ENCODE results near the gene PLCB4. TPM values are rescaled to one million over a fixed set of nuclear protein-coding genes. Genes with fewer than 3 reads are reported as not detected.

The PLCB4 gene
- total RNA-seq, 1 donor from 2014 or later, result 6.6 TPM

- no peak for ATAC-seq
Measured at GRCh38 chr20:9122571-9122970, 53.7 kb downstream of the PLCB4 start.

DNA sequence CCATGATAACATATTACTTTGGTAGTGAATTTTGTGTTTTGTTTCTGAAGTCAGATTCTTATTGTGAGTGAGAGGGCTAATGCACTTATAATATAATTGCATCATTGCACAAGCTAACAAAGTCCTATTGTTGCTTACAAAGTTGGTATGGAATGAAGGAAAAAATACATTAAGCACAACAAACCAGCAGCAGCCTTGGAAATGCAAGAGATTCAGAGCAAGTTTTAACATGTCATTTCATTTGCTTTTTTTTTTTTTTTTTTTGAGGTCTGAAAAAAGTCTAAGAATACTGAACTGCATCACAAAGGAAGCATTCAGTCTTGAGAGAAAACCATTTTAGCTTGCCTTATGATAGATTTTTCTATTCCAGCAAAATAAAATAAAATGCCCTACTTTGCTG lies 57.6 kb downstream of the PLCB4 start:
- DNase-seq (no peak), ATAC-seq (no peak)
- Histone ChIP-seq H3K27me3 (ENCODE audit: low read depth) (no peaks in the 10 kb centered on the region), H3K27ac (no peak overlapping the region), H3K4me1 (no peaks in the 10 kb centered on the region), H3K9me3 (peaks cover 6% of the 10 kb centered on the region), H3K4me3 (no peak overlapping the region), H3K36me3 (no peaks in the 10 kb centered on the region)
- intact Hi-C loops (cut with DNase I), result no loop called here
- TF ChIP-seq CTCF (IDR thresholded peaks at IDR 0.05), result no peak

More at GRCh38 chr20:9122571-9122970, 53.7 kb downstream of the PLCB4 start:
- Histone ChIP-seq H3K4me3 (no peak overlapping the region), H3K27ac (no peak overlapping the region), H3K36me3 (no peaks in the 10 kb centered on the region), H3K27me3 (ENCODE audit: low read depth) (no peaks in the 10 kb centered on the region), H3K4me1 (no peaks in the 10 kb centered on the region), H3K9me3 (no peaks in the 10 kb centered on the region)
- no peak for TF ChIP-seq CTCF (IDR thresholded peaks at IDR 0.05)
- intact Hi-C loops (cut with DNase I), result no loop called here
- no peak for DNase-seq

GRCh38 chr20:9128568-9128967 lies 59.7 kb downstream of the PLCB4 start:
- Histone ChIP-seq H3K4me1 (no peaks in the 10 kb centered on the region), H3K27ac (no peak overlapping the region), H3K36me3 (no peaks in the 10 kb centered on the region), H3K9me3 (peaks cover 15% of the 10 kb centered on the region), H3K4me3 (no peak overlapping the region), H3K27me3 (ENCODE audit: low read depth) (no peaks in the 10 kb centered on the region)
- DNase-seq (no peak), ATAC-seq (no peak)
- no peak for TF ChIP-seq CTCF (IDR thresholded peaks at IDR 0.05)
- intact Hi-C loops (cut with DNase I), result no loop called here

DNA sequence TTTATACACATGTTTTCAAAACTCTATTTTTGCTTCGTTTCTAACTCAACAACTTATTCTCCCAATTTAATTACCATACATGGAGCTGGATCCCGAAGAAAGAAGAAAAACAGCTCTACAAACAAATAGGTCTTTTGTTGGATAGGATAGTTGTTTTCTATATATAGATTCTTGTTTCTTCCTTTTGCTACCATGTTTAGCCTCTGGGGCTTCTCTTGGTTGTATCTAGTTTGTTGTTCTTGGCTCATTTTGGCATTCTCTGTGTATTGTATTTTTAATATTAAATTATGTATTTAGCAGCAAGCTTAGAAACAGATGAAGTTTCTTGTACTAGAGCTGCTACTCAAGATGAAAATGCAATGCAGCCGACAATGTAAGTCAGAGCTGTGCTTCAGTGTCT lies 60.9 kb downstream of the PLCB4 start:
- no peaks in the 10 kb centered on the region for H3K36me3 ChIP-seq
- H3K27me3 ChIP-seq (ENCODE audit: low read depth), result no peaks in the 10 kb centered on the region
- DNase-seq (no peak), ATAC-seq (no peak)
- TF ChIP-seq CTCF (IDR thresholded peaks at IDR 0.05), result no peak
- H3K4me1 ChIP-seq, result no peaks in the 10 kb centered on the region
- H3K4me3 ChIP-seq, result no peak overlapping the region
- intact Hi-C loops (cut with DNase I), result no loop called here
- H3K27ac ChIP-seq, result no peak overlapping the region
- H3K9me3 ChIP-seq, result peaks cover 15% of the 10 kb centered on the region

- no peak overlapping the region for H3K4me3 ChIP-seq
- no peak for DNase-seq
- TF ChIP-seq CTCF (IDR thresholded peaks at IDR 0.05), result no peak
Measured at GRCh38 chr20:9130521-9130920, 61.6 kb downstream of the PLCB4 start.

DNA sequence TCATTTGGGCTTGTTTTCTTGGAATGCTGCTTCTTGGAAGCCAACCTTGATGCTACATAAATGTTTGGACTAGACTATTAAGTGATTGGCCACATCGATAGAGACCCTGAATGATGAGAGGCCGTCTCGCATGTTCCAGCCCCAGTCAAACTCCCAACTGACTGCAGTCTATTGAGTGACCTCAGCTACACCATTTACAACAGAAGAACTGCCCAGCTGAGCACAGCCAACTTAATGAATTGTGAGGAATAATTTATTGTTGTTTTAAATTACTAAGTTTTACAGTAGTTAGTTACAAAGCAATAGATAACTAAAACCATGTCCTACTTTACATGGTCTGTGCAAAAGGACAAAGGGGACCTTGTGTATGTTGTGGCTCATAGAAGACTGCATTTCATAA lies 63.0 kb downstream of the PLCB4 start:
- DNase-seq (no peak), ATAC-seq (no peak)
- H3K36me3 ChIP-seq, result no peaks in the 10 kb centered on the region
- no peak overlapping the region for H3K27ac ChIP-seq
- no peak overlapping the region for H3K4me3 ChIP-seq
- intact Hi-C loops (cut with DNase I), result no loop called here
- peaks cover 15% of the 10 kb centered on the region for H3K9me3 ChIP-seq
- H3K4me1 ChIP-seq, result no peaks in the 10 kb centered on the region
- no peak for TF ChIP-seq CTCF (IDR thresholded peaks at IDR 0.05)
- H3K27me3 ChIP-seq (ENCODE audit: low read depth), result no peaks in the 10 kb centered on the region

More at GRCh38 chr20:9130521-9130920, 61.6 kb downstream of the PLCB4 start:
- H3K36me3 ChIP-seq, result no peaks in the 10 kb centered on the region
- ATAC-seq, result no peak
- H3K4me1 ChIP-seq, result no peaks in the 10 kb centered on the region
- intact Hi-C loops (cut with DNase I), result no loop called here
- no peaks in the 10 kb centered on the region for H3K27me3 ChIP-seq (ENCODE audit: low read depth)
- no peak overlapping the region for H3K27ac ChIP-seq
- H3K9me3 ChIP-seq, result peaks cover 15% of the 10 kb centered on the region

Data from lower lobe of right lung (tissue), 2 donors.